NB4 (cell line): Measurements from ENCODE around the gene HIVEP2.

Experiments
- DNase-seq: peaks from one replicate; pipeline ENCODE4 v3.0.0; 2010; ENCODE audit warnings: low read depth
- H3K4me3 ChIP-seq: one replicate; pipeline ENCODE4 v1.5.1; 2011; ENCODE audit warnings: mild to moderate bottlenecking, low read depth, low read length, moderate library complexity
- MYC ChIP-seq: IDR thresholded peaks from 2 replicates; pipeline ENCODE4 v1.6.1; 2011; ENCODE audit warnings: low read depth, low read length
- POLR2A ChIP-seq: IDR thresholded peaks from 2 replicates; pipeline ENCODE4 v1.6.1; 2011; ENCODE audit warnings: mild to moderate bottlenecking; ENCODE audit not compliant: insufficient read length; ENCODE audit errors: extremely low read depth
- TF ChIP-seq, protein P1 (sequence below): IDR thresholded peaks from one replicate; pipeline ENCODE4 v1.5.1; 2012; ENCODE audit warnings: low read depth, low read length
- TF ChIP-seq, protein P2 (sequence below): IDR thresholded peaks from 2 replicates; pipeline ENCODE4 v1.6.1; 2011; ENCODE audit warnings: low read depth, low read length

HIVEP2 gene

DNA sequence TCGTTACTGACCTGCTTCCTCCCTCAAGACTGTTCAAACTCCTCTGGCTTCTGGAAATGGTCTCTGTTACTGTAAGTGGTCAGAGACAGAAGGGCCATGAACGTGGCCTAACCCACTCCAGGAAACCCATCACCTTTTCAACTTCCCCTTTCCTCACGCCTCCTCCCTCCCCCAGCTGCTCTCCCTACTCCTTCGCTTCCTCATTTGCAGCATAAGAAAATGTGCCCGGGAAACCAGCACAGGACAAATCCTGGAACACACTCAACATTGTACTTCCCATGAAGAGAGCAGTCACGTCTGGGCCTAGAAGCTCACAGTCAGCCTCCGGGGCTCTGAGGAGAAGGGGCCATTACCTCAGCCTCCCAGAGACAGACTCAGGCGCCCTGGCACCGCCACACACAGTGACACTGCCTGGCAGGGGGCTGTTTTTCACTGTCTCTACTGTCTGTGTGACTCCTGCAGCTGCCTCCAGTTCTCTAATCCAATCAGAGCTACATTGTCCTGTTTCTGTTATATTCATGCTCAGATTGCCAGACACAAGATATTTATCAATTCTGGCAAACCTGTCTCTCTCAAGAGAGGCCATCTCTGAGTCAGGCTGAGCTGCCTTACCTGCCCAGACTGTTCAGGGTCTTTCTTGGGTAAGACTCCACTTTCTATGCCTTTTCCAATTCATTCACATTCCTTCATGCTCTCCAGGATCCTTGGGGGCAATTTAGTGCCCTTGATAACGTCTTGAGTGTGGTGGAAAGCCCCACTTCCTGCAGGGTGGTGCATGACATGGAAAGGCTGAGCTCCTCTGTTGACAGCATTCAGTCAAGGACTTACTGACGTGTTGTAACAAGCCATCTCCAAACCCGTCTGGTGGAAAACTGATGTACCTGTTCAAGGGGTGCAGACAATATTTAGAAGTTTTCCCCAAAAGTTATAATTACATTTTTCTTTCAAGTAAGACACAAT, 242.2 kb downstream of the HIVEP2 start:
- peak; percentile 92 for DNase-seq
- H3K4me3 ChIP-seq = no peak overlapping the region
- TF ChIP-seq, protein P1, sequence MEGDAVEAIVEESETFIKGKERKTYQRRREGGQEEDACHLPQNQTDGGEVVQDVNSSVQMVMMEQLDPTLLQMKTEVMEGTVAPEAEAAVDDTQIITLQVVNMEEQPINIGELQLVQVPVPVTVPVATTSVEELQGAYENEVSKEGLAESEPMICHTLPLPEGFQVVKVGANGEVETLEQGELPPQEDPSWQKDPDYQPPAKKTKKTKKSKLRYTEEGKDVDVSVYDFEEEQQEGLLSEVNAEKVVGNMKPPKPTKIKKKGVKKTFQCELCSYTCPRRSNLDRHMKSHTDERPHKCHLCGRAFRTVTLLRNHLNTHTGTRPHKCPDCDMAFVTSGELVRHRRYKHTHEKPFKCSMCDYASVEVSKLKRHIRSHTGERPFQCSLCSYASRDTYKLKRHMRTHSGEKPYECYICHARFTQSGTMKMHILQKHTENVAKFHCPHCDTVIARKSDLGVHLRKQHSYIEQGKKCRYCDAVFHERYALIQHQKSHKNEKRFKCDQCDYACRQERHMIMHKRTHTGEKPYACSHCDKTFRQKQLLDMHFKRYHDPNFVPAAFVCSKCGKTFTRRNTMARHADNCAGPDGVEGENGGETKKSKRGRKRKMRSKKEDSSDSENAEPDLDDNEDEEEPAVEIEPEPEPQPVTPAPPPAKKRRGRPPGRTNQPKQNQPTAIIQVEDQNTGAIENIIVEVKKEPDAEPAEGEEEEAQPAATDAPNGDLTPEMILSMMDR = no peak
- TF ChIP-seq, protein P2, sequence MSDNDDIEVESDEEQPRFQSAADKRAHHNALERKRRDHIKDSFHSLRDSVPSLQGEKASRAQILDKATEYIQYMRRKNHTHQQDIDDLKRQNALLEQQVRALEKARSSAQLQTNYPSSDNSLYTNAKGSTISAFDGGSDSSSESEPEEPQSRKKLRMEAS = peak; percentile 15; the same call in 1 of the 2 replicates
- no peak for TF ChIP-seq POLR2A
- 0 out of 2 replicates have a peak, but pooled peaks have one; percentile 11 for TF ChIP-seq MYC
